T-helper 17 cell (primary cell): ENCODE measurements around the gene GLO1. TPM values are rescaled to one million over a fixed set of nuclear protein-coding genes. Genes with fewer than 3 reads are reported as not detected.

Source experiments
- ATAC-seq: fragments of 150-1000 bp; cut with Tn5 transposase; 2 replicates; pipeline ENCODE4 v1.10.0; 2021; ENCODE audit warnings: mild to moderate bottlenecking, moderate library complexity
- DNase-seq, 3 donors: peaks; one replicate each; pipeline versions ENCODE4 v3.0.0 to v3.0.0-alpha.2; 2020 to 2021
- H3K9me3 ChIP-seq: one replicate; pipeline ENCODE4 v1.7.0; 2013; ENCODE audit warnings: low read length, mild to moderate bottlenecking; ENCODE audit not compliant: control insufficient read depth, poor library complexity, severe bottlenecking
- H3K27ac Mint-ChIP-seq: one replicate; pipeline ENCODE4 v1.8.0; 2022; ENCODE audit warnings: mild to moderate bottlenecking, moderate library complexity, mixed read lengths
- H3K27me3 Mint-ChIP-seq: one replicate; pipeline ENCODE4 v1.8.0; 2022; ENCODE audit warnings: mixed read lengths
- H3K36me3 Mint-ChIP-seq: one replicate; pipeline ENCODE4 v1.8.0; 2022; ENCODE audit warnings: low read depth, mixed read lengths
- H3K4me1 Mint-ChIP-seq: one replicate; pipeline ENCODE4 v1.8.0; 2022; ENCODE audit warnings: mild to moderate bottlenecking, mixed read lengths
- H3K4me3 Mint-ChIP-seq: one replicate; pipeline ENCODE4 v1.8.0; 2022; ENCODE audit warnings: mild to moderate bottlenecking, moderate library complexity, mixed read lengths
- total RNA-seq, 4 donors: library from RNA in 2 of 4; stranded (reverse) in 2 of 4; gene quantifications; one replicate each; pipeline ENCODE4 v1.2.3 and lab custom pipeline; 2022 to 2026

Gene GLO1
- total RNA-seq, 2 donors from 2014 or later, result 22.4 to 27.7 TPM

DNA sequence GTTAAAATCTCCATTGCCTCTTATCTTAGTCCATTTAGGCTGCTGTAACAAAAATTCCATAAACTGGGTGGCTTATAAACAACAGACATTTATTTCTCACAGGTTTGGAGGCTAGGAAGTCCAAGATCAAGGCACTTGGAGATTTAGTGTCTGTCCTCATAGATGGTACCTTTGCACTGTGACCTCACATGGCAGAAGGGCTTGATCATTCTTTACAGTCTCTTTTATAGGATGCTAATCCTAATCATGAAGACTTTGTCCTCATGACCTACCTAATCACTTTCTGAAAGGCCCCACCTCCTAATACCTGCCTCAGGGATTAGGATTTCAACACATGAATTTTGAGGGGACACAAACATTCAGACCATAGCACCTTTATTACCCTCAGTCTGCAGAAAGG, 6.6 kb downstream of the GLO1 start:
- Mint-ChIP-seq H3K27ac (no peak overlapping the region), H3K4me1 (peaks cover 22% of the 10 kb centered on the region), H3K4me3 (no peak overlapping the region), H3K27me3 (no peaks in the 10 kb centered on the region), H3K36me3 (no peaks in the 10 kb centered on the region)
- ATAC-seq, result no peak
- H3K9me3 ChIP-seq, result no peaks in the 10 kb centered on the region
- DNase-seq, result no peak

DNA sequence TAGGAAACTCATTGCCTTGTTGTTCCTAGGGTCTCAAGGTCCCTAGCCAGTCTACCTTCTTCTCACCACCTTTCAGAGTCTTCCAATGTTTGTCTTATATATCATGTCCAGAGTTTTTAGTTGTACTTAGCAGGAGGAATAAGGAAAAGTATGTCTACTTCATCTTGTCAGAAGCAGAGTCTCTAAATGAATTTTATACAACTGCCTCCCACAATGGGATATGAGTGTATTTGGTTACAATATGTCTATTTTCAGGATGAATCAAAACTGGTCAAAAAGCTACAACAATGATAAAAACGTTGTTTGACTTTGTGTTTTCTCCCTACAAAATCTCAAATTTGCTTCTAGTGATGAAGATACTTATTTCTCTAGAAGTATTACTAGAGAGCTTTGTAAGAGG, 7.0 kb downstream of the GLO1 start:
- Mint-ChIP-seq H3K4me1 (peaks cover 22% of the 10 kb centered on the region), H3K36me3 (no peaks in the 10 kb centered on the region), H3K4me3 (no peak overlapping the region), H3K27me3 (no peaks in the 10 kb centered on the region), H3K27ac (no peak overlapping the region)
- ATAC-seq, result no peak
- DNase-seq, result no peak
- no peaks in the 10 kb centered on the region for H3K9me3 ChIP-seq

DNA sequence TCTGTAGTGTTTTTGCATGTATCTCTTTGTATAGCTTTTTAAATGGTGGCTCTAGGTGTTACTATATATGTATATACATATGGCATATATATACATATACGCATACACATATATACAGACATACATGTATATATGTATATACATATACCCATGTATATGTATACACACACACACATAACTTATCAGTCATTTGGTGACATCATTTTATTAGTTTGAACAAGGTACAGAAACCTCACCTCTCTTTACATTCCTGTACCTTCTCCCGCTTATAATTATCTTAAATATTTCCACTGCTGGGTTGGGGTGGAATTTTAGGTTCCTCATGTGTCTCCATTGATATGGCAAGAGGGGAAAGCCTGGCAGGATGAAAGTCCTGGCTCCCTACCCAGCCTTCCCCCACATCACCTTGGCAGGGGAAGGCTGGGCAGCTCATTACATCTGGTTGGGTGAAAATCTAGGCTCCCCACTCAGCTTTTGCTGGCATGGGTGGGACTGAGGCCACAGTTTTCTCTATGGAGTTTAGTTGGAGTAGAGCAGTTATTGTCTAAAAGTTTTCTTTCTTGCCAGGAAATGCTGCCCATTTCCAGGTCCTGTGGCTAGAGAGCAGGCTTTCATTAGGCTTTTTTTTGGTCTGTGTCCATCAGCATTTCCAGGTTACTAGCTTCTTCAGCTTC, 7.6 kb downstream of the GLO1 start:
- H3K4me1 Mint-ChIP-seq, result peaks cover 22% of the 10 kb centered on the region
- no peak for ATAC-seq
- no peaks in the 10 kb centered on the region for H3K36me3 Mint-ChIP-seq

DNA sequence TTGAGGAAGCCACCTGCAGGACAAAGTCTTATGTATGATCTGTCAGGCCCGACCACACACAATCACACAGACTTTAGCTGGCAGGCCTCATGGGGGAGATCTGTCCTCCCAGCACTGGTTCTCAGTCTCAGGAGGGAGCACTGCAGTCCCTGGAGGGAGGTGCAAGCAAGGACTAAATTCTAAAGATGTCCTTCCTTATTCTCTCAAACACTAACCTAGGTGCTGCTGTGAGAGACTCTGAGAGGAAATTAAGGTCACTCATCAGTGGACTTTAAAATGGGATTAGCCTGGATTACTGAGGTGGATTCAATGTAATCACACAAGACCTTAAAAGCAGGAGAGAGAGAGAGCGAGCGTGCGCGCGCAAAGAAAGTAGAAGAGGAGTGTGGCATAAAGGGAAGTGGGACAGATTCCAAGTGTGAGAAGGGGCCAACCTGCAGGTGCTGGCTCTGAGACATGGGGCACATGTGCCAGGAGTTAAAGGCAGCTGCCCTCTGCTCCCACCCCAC, 14.3 kb downstream of the GLO1 start:
- H3K9me3 ChIP-seq, result no peaks in the 10 kb centered on the region
- Mint-ChIP-seq H3K27me3 (no peaks in the 10 kb centered on the region), H3K4me3 (no peak overlapping the region), H3K4me1 (peaks cover 24% of the 10 kb centered on the region), H3K27ac (no peak overlapping the region), H3K36me3 (peaks cover 2% of the 10 kb centered on the region)
- ATAC-seq (no peak), DNase-seq (no peak)

More for the DNA sequence above, 7.6 kb downstream of the GLO1 start:
- Mint-ChIP-seq H3K4me3 (no peak overlapping the region), H3K27ac (no peak overlapping the region), H3K27me3 (no peaks in the 10 kb centered on the region)
- no peak for DNase-seq
- no peaks in the 10 kb centered on the region for H3K9me3 ChIP-seq

DNA sequence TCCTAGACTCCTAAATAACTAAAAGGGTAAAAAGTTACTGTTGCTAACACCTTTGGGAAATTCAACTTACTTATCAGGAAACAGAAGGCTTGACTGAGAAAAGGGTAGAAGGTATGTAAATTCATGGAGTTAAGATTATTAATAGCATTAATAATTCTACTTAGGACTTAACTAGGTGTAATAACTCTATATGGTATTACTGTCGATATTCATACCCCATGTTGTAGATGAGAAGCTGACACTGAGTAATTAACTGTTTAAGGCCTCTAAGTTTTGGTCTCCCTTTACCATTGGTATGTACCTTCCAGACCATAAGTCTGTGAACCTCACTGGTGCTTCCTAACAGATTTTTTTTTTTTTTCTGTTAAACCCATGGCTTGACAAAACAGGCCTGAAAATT, 15.4 kb downstream of the GLO1 start:
- no peaks in the 10 kb centered on the region for H3K9me3 ChIP-seq
- ATAC-seq (no peak), DNase-seq (no peak)
- Mint-ChIP-seq H3K4me1 (peaks cover 21% of the 10 kb centered on the region), H3K4me3 (no peak overlapping the region), H3K27me3 (no peaks in the 10 kb centered on the region), H3K27ac (no peak overlapping the region), H3K36me3 (peaks cover 2% of the 10 kb centered on the region)

DNA sequence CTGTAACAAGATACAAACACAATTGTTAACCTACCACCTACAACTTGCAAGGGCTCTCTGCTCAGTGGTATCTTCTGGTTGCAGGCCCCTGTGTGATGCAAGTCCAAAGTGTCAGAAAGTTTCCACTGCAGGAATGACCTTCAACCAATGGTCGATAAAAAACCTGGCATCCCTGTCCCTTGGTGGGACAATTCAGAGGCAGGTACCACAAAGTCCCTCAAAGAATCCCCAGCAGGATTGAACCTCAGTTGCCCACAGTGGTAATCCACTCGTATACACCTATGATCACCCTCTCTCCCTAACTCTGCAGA, 15.9 kb downstream of the GLO1 start:
- Mint-ChIP-seq H3K4me3 (no peak overlapping the region), H3K4me1 (peaks cover 18% of the 10 kb centered on the region), H3K27me3 (no peaks in the 10 kb centered on the region), H3K27ac (no peak overlapping the region), H3K36me3 (peaks cover 2% of the 10 kb centered on the region)
- H3K9me3 ChIP-seq, result no peaks in the 10 kb centered on the region
- ATAC-seq, result no peak
- no peak for DNase-seq

DNA sequence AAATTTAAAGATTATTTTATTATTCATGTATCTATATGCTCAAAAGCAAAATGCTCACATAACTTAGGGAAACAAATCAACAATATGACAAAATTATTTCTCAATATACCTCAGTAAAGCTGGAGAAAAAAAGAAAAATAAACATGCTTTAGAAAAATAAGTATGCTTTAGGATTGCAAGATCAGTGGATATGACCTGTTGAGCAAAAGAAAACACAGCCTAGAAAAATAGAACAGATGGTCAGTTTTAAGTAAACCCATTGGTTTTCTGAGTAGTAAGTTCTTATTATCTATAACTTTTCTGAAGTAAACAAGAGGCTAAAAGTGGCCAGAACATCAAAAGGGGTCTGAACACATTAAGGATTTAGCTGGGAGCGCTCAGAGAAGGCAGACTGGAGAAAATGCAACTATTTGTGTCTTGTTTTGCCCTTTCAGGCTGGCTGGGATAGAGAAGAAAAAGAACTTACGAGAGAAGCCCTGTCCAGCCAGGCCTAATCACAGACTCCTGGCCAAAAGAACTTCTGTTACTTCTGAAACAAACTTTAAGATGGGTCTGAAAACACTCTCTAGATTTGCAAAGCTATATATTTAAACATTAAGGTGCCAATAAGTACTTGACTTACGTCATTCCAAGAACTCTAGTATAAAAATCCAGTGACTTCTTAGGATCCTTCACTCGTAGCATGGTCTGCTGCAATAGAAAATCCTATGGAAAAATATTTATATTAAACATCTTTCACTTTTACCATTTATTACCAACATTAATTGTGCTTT, 16.5 kb downstream of the GLO1 start:
- DNase-seq (no peak), ATAC-seq (no peak)
- Mint-ChIP-seq H3K4me3 (no peak overlapping the region), H3K4me1 (peaks cover 18% of the 10 kb centered on the region), H3K27me3 (no peaks in the 10 kb centered on the region), H3K36me3 (peaks cover 4% of the 10 kb centered on the region), H3K27ac (no peak overlapping the region)
- H3K9me3 ChIP-seq, result no peaks in the 10 kb centered on the region

DNA sequence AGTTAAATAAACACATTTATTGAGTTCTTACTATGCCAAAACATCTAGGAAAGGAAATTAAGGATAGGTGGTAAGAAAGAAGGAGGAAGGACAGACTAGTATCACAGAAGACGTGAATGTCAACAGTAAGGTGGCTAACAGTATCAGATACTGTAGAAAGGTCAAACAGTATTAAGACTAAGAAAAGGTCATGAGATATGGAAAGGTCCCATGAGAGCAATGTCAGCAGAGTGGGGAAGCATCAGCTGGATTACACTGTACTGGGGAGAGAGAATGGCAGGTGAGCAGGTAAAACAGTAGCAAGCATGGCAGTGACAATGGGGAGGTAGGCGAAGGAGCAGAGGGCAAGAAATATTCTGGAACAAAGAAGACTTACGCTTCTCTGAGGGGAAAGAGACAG, 18.0 kb downstream of the GLO1 start:
- no peaks in the 10 kb centered on the region for H3K9me3 ChIP-seq
- no peak for ATAC-seq
- Mint-ChIP-seq H3K36me3 (peaks cover 4% of the 10 kb centered on the region), H3K4me1 (peaks cover 18% of the 10 kb centered on the region), H3K4me3 (no peak overlapping the region), H3K27ac (peak overlapping the region; percentile 70), H3K27me3 (no peaks in the 10 kb centered on the region)
- no peak for DNase-seq

DNA sequence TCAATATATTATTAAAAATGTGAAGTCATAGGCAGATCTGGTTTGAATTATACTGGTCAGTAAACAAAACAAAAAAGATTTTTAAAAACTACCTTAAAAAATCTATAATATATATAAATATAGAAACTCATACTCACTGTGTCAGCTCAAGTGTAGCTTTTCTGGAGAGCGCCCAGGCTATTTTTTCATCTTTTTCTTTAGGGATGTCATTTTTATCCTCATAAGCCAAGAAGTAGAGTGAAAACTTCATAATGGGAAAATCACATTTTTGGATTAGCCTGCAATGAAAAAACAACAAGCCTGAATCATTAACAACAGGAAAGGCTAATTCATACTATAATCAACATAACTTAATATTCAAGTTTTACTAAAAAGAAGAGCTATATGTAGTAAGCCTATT, 18.7 kb downstream of the GLO1 start:
- DNase-seq (no peak), ATAC-seq (no peak)
- Mint-ChIP-seq H3K36me3 (peaks cover 4% of the 10 kb centered on the region), H3K4me3 (no peak overlapping the region), H3K27me3 (no peaks in the 10 kb centered on the region), H3K27ac (peak overlapping the region; percentile 70), H3K4me1 (peaks cover 15% of the 10 kb centered on the region)
- H3K9me3 ChIP-seq, result no peaks in the 10 kb centered on the region

DNA sequence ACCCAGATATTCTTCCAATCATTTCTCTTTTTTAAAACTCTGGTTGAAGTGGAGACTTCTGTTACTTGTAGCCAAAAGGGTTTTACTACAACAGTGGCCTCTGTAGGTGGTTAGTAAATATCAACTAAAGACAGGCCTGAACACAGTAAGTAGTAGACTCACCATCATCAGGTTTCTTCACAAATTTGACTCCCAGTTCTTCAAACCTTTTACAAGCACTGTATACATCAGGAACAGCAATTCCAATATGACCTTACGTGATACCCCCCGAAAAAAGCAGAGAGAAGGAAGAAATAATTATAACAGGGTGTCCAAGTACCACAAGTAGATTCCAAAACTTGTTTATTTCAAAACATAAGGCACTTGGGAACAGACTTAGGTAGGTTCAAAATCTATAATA, 21.1 kb downstream of the GLO1 start:
- no peak for DNase-seq
- Mint-ChIP-seq H3K27ac (no peak overlapping the region), H3K4me3 (no peak overlapping the region), H3K27me3 (no peaks in the 10 kb centered on the region), H3K4me1 (peaks cover 11% of the 10 kb centered on the region), H3K36me3 (peaks cover 4% of the 10 kb centered on the region)
- H3K9me3 ChIP-seq, result no peaks in the 10 kb centered on the region
- ATAC-seq, result no peak

DNA sequence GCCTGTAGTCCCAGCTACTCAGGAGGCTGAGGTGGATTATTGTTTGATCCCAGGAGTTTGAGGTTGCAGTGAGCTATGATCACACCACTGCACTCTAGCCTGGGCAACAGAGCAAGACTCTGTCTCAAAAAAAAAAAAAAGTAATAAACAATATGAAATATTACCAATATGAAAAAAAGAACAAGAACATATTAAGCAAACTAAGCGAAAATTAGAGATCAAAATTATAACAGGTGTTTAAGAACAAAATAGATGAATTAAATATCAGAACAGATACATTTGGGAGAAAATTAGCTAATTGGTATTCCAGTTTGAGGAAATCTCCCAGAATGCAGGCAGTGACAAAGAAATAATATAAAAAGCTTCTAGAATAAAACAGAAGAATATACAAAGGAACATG, 23.3 kb downstream of the GLO1 start:
- Mint-ChIP-seq H3K27me3 (no peaks in the 10 kb centered on the region), H3K4me1 (peaks cover 7% of the 10 kb centered on the region), H3K27ac (no peak overlapping the region), H3K36me3 (peaks cover 4% of the 10 kb centered on the region), H3K4me3 (no peak overlapping the region)
- ATAC-seq (no peak), DNase-seq (no peak)
- no peaks in the 10 kb centered on the region for H3K9me3 ChIP-seq

DNA sequence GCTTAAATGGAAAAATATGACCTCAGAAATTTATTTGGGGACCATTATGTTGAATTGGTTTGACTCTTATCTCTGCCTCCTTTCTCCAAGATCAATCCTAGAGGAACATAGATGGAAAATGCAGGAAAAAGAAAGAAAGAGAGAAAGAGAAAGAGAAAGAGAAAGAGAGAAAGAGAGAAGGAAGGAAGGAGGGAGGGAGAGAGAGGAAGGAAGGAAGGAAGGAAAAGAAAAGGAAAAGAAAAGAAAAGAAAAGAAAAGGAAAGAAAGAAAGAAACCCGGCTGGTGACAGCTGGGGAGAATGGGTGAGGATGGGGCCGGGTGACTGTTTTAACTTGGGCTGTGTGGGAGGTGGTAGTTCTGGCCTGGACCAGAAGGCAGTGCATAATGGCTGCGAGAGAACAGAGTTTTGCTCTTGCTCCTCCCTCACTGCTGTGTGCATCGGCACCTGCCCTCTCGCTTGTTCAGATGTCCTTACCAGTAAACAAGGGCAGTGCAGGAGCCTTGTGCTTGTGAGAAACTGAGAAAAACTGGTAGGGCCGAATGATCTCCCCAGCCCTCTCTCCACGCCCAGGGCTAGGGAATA, 24.7 kb downstream of the GLO1 start:
- H3K27me3 Mint-ChIP-seq, result no peaks in the 10 kb centered on the region
- H3K27ac Mint-ChIP-seq, result peak overlapping the region; percentile 19
- ATAC-seq (no peak), DNase-seq (no peak)
- H3K4me1 Mint-ChIP-seq, result peaks cover 14% of the 10 kb centered on the region
- H3K9me3 ChIP-seq, result no peaks in the 10 kb centered on the region
- H3K36me3 Mint-ChIP-seq, result peaks cover 4% of the 10 kb centered on the region
- H3K4me3 Mint-ChIP-seq, result no peak overlapping the region

DNA sequence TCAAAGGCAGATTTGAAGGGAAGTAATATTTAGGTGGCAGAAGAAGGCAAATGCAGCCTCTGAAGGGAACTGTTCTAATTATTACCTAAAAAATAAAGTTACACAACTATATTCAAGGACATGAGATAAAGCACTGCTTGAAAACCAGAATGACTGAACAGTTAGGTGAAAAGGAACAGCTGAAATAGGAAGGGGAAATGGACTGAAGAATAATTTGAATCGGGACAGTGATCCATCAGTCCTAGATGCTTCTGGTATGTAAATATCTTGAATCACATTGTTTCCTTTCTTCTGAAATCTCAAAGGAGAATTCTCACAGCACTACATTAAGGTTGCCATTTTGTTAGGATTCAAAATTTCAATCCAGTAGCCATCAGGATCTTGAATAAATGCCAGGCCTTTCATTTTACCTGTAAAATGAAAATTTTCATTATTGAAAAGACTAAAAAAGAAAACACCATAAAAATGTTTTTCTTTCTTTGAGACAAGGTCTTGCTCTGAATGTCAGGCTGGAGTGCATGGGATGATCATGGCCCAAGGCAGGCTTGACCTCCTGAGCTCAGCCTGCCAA, 25.9 kb downstream of the GLO1 start:
- ATAC-seq (no peak), DNase-seq (no peak)
- Mint-ChIP-seq H3K36me3 (peaks cover 4% of the 10 kb centered on the region), H3K27me3 (no peaks in the 10 kb centered on the region), H3K4me1 (peaks cover 16% of the 10 kb centered on the region), H3K4me3 (no peak overlapping the region), H3K27ac (peak overlapping the region; percentile 72)
- H3K9me3 ChIP-seq, result no peaks in the 10 kb centered on the region
